H1 (cell line): ENCODE results near the gene BCAS1. TPM values are rescaled to one million over a fixed set of nuclear protein-coding genes. Genes with fewer than 3 reads are reported as not detected.

Source experiments
- CTCF ChIP-seq, 3 experiments: IDR thresholded peaks; 1 replicate in 2 of 3; 2 replicates in 1 of 3; pipeline versions ENCODE4 v1.5.1 to v1.6.1; 2011; ENCODE audit warnings: low read length in 3 of 3, mild to moderate bottlenecking in 3 of 3, inconsistent platforms in 2 of 3, low read depth in 1 of 3, moderate library complexity in 1 of 3; ENCODE audit not compliant: insufficient read depth in 1 of 3; ENCODE audit errors: control extremely low read depth in 1 of 3
- EZH2 ChIP-seq: fragments of 200-600 bp; sonication (generic); IDR thresholded peaks from 2 replicates; pipeline ENCODE4 v1.7.1; 2012; ENCODE audit warnings: low read depth, mild to moderate bottlenecking, moderate library complexity, low read length, inconsistent platforms; ENCODE audit not compliant: severe bottlenecking
- KDM1A ChIP-seq: fragments of 200-600, 300-600 bp; sonication (generic); IDR thresholded peaks from 2 replicates; pipeline ENCODE4 v1.7.1; 2016; ENCODE audit warnings: mild to moderate bottlenecking, low read length, borderline replicate concordance
- RNF2 ChIP-seq: fragments of 200-900, 300-1000 bp; sonication (generic); IDR thresholded peaks from 2 replicates; pipeline ENCODE4 v1.7.1; 2016; ENCODE audit warnings: borderline replicate concordance, low read depth, mild to moderate bottlenecking, antibody characterized with exemption, low read length; ENCODE audit not compliant: poor library complexity, severe bottlenecking; ENCODE audit errors: missing control alignments
- SUZ12 ChIP-seq: fragments of 200-600 bp; sonication (generic); IDR thresholded peaks from 2 replicates; pipeline ENCODE4 v1.6.1; 2012; ENCODE audit warnings: mild to moderate bottlenecking, inconsistent platforms, low read length, moderate library complexity, mixed read lengths
- polyA plus RNA-seq, 7 experiments: library from polyadenylated mRNA; depleted of rRNA in 3 of 7; stranded (reverse) in 5 of 7; unstranded in 2 of 7; fragments of >200 nt in 5 of 7; fragments of 200-250 nt in 2 of 7; gene quantifications; 1 replicate in 5 of 7; 2 replicates in 1 of 7; 4 replicates in 1 of 7; pipeline versions ENCODE4 v1.2.1 to v1.2.3, GENCODE V29; 2011 to 2013; ENCODE audit warnings: missing spikeins in 2 of 7, mixed read lengths in 2 of 7
- total RNA-seq: library from RNA; stranded (reverse); fragmentation: NEBNext Ultra II Directional; extraction: Animal tissue kit (Norgen Biotek cat#: 25700); gene quantifications from 2 replicates; pipeline ENCODE4 v1.2.1, GENCODE V29; 2021

BCAS1 gene
- total and polyA plus RNA-seq, 2 of the 8 experiments (the other 6 are each of a cell fraction or from before 2014, with no cell fraction given): 0.06 to 0.19 TPM

- TF ChIP-seq CTCF (IDR thresholded peaks at IDR 0.05; ENCODE audit: control extremely low read depth in 1 of 3, insufficient read depth in 1 of 3, low read depth in 1 of 3, low read length in 3 of 3) (no peak), SUZ12 (no peak), EZH2 (no peak), RNF2 (no peak), KDM1A (no peak)
Measured at GRCh38 chr20:53905820-53906191, 164.6 kb downstream of the BCAS1 start (continued).
